H1 (cell line): ENCODE measurements around the gene ARAP2. TPM values are rescaled to one million over a fixed set of nuclear protein-coding genes. Genes with fewer than 3 reads are reported as not detected.

Source experiments
- CTCF ChIA-PET: fragments of 300-600 bp; sonication (Branson Sonifier 250); formaldehyde crosslinking; loops from one replicate; lab custom pipeline; 2021; ENCODE audit not compliant: partially characterized antibody; lab: Charles Lee
- POLR2A ChIA-PET: fragments of 300-600 bp; sonication (Branson Sonifier 250); formaldehyde crosslinking; loops from one replicate; lab custom pipeline; 2021; ENCODE audit warnings: inconsistent platforms; ENCODE audit not compliant: partially characterized antibody; lab: Charles Lee
- DNase-seq, 2 experiments: peaks; one replicate each; pipeline versions ENCODE4 v3.0.0 to v3.0.0-alpha.2; 2010 to 2022; ENCODE audit warnings: low spot score in 2 of 2, low read depth in 1 of 2, mixed read lengths in 1 of 2
- FAIRE-seq: peaks from 2 replicates; lab custom pipeline; 2011; peaks lifted over from hg19 to GRCh38; lab: Jason Lieb, UNC
- H2AFZ ChIP-seq: 2 replicates; pipeline ENCODE4 v1.8.1; 2012; ENCODE audit warnings: low read length, inconsistent platforms
- H2AK5ac ChIP-seq: 2 replicates; pipeline ENCODE4 v1.6.1; 2013; ENCODE audit warnings: low read depth, low read length
- H2BK120ac ChIP-seq: replicated peaks from 2 replicates; pipeline ENCODE3; 2013; ENCODE audit warnings: low read depth, low read length, inconsistent platforms
- H2BK12ac ChIP-seq: 2 replicates; pipeline ENCODE4 v1.6.1; 2013; ENCODE audit warnings: low read depth, low read length
- H2BK15ac ChIP-seq: 2 replicates; pipeline ENCODE4 v1.6.1; 2013; ENCODE audit warnings: low read length
- H2BK20ac ChIP-seq: 2 replicates; pipeline ENCODE4 v1.6.1; 2013; ENCODE audit warnings: low read length
- H2BK5ac ChIP-seq: 2 replicates; pipeline ENCODE4 v1.6.1; 2013; ENCODE audit warnings: low read depth, low read length
- H3K14ac ChIP-seq: 2 replicates; pipeline ENCODE4 v1.6.1; 2013; ENCODE audit warnings: inconsistent platforms; ENCODE audit not compliant: insufficient read length
- H3K18ac ChIP-seq: 2 replicates; pipeline ENCODE4 v1.6.1; 2013; ENCODE audit warnings: low read length; ENCODE audit errors: extremely low read depth
- H3K23ac ChIP-seq: 2 replicates; pipeline ENCODE4 v1.6.1; 2013; ENCODE audit warnings: inconsistent platforms; ENCODE audit not compliant: insufficient read length
- H3K23me2 ChIP-seq: 2 replicates; pipeline ENCODE4 v1.6.1; 2013; ENCODE audit warnings: low read depth, low read length
- H3K27ac ChIP-seq: 2 replicates; pipeline ENCODE4 v1.6.1; 2011; ENCODE audit warnings: low read depth, low read length, inconsistent platforms
- H3K27me3 ChIP-seq, 4 experiments: replicated peaks in 1 of 4; 1 replicate in 1 of 4; 2 replicates in 3 of 4; pipeline versions ENCODE4 v1.6.1 to v1.8.1; 2011 to 2013; ENCODE audit warnings: low read length in 3 of 4, mild to moderate bottlenecking in 3 of 4, inconsistent platforms in 2 of 4, mixed read lengths in 2 of 4, moderate library complexity in 1 of 4; ENCODE audit not compliant: control insufficient read depth in 3 of 4, insufficient read depth in 3 of 4; ENCODE audit errors: extremely low read depth in 1 of 4
- H3K36me3 ChIP-seq, 4 experiments: 2 replicates each; pipeline versions ENCODE4 v1.6.1 to v1.8.1; 2011 to 2013; ENCODE audit warnings: mild to moderate bottlenecking in 4 of 4, low read length in 3 of 4, moderate library complexity in 2 of 4, control low read depth in 1 of 4, inconsistent platforms in 1 of 4; ENCODE audit not compliant: insufficient read depth in 4 of 4, control insufficient read depth in 2 of 4
- H3K4ac ChIP-seq: replicated peaks from 2 replicates; pipeline ENCODE3; 2013; ENCODE audit warnings: low read length, low read depth, mixed read lengths, inconsistent platforms; ENCODE audit not compliant: insufficient read length
- H3K4me1 ChIP-seq, 4 experiments: replicated peaks in 1 of 4; 1 replicate in 1 of 4; 2 replicates in 3 of 4; pipeline versions ENCODE4 v1.6.1 to v1.8.1; 2011 to 2013; ENCODE audit warnings: low read length in 3 of 4, inconsistent platforms in 2 of 4, mixed read lengths in 1 of 4; ENCODE audit not compliant: insufficient read depth in 4 of 4, control insufficient read depth in 3 of 4
- H3K4me2 ChIP-seq, 2 experiments: 2 replicates each; pipeline versions ENCODE4 v1.6.1 to v1.8.1; 2011 to 2013; ENCODE audit warnings: low read depth in 2 of 2, low read length in 2 of 2, control low read depth in 1 of 2, inconsistent platforms in 1 of 2, mild to moderate bottlenecking in 1 of 2; ENCODE audit not compliant: insufficient read depth in 1 of 2
- H3K4me3 ChIP-seq, 4 experiments: fragments of 200-600, 300-600 bp in 1 of 4; sonication (generic), shearing (Covaris generic), sonication (Bioruptor Twin) in 1 of 4; 2 replicates each; pipeline versions ENCODE4 v1.5.1 to v1.8.1; 2011 to 2016; ENCODE audit warnings: low read length in 4 of 4, low read depth in 3 of 4, control low read depth in 2 of 4, inconsistent platforms in 2 of 4, mild to moderate bottlenecking in 2 of 4, mixed read lengths in 1 of 4, moderate library complexity in 1 of 4; ENCODE audit not compliant: insufficient read depth in 2 of 4; ENCODE audit errors: extremely low read depth in 1 of 4
- H3K56ac ChIP-seq: replicated peaks from 2 replicates; pipeline ENCODE3; 2013; ENCODE audit warnings: low read depth, mild to moderate bottlenecking, mixed read lengths, low read length, inconsistent platforms; ENCODE audit not compliant: insufficient read length
- H3K79me1 ChIP-seq: 2 replicates; pipeline ENCODE4 v1.6.1; 2013; ENCODE audit warnings: low read depth, low read length, control low read depth
- H3K79me2 ChIP-seq, 2 experiments: 2 replicates each; pipeline versions ENCODE4 v1.6.1 to v1.8.1; 2012 to 2013; ENCODE audit warnings: low read length in 2 of 2, mild to moderate bottlenecking in 2 of 2, inconsistent platforms in 1 of 2; ENCODE audit not compliant: insufficient read depth in 2 of 2, control insufficient read depth in 1 of 2
- H3K9ac ChIP-seq, 4 experiments: replicated peaks in 1 of 4; 1 replicate in 1 of 4; 2 replicates in 3 of 4; pipeline versions ENCODE4 v1.6.1 to v1.8.1; 2011 to 2013; ENCODE audit warnings: low read depth in 3 of 4, low read length in 3 of 4, control low read depth in 2 of 4, mild to moderate bottlenecking in 2 of 4, moderate library complexity in 2 of 4, inconsistent platforms in 1 of 4; ENCODE audit errors: extremely low read depth in 1 of 4
- H3K9me3 ChIP-seq, 2 experiments: 2 replicates each; pipeline versions ENCODE4 v1.6.1 to v1.8.1; 2012 to 2013; ENCODE audit warnings: mild to moderate bottlenecking in 2 of 2, moderate library complexity in 2 of 2, control low read depth in 1 of 2, inconsistent platforms in 1 of 2, low read depth in 1 of 2, low read length in 1 of 2, mixed read lengths in 1 of 2; ENCODE audit not compliant: insufficient read depth in 2 of 2
- H4K20me1 ChIP-seq, 2 experiments: replicated peaks in 1 of 2; 2 replicates each; pipeline versions ENCODE3 to v1.8.1; 2011 to 2013; ENCODE audit warnings: inconsistent platforms in 2 of 2, low read length in 2 of 2, mild to moderate bottlenecking in 1 of 2; ENCODE audit not compliant: insufficient read depth in 2 of 2, control insufficient read depth in 1 of 2
- H4K5ac ChIP-seq: 2 replicates; pipeline ENCODE4 v1.6.1; 2013; ENCODE audit warnings: low read length, low read depth, mixed read lengths, inconsistent platforms; ENCODE audit not compliant: insufficient read length
- H4K8ac ChIP-seq: 2 replicates; pipeline ENCODE4 v1.8.0; 2013; ENCODE audit warnings: mild to moderate bottlenecking, moderate library complexity, low read length, inconsistent platforms; ENCODE audit not compliant: insufficient read depth; ENCODE audit errors: extremely low read depth
- H4K91ac ChIP-seq: replicated peaks from 2 replicates; pipeline ENCODE3; 2013; ENCODE audit warnings: low read length, mixed read lengths, inconsistent platforms; ENCODE audit not compliant: insufficient read length
- FOSL1 ChIP-seq: IDR thresholded peaks from 2 replicates; pipeline ENCODE4 v1.6.1; 2011; ENCODE audit warnings: mild to moderate bottlenecking, low read depth, low read length, moderate library complexity; ENCODE audit not compliant: insufficient read depth
- HDAC2 ChIP-seq, 2 experiments: fragments of 300-600 bp in 1 of 2; sonication (generic) in 1 of 2; IDR thresholded peaks; 2 replicates each; pipeline ENCODE4 v1.6.1; 2011 to 2012; ENCODE audit warnings: low read depth in 2 of 2, low read length in 2 of 2, mild to moderate bottlenecking in 2 of 2, moderate library complexity in 2 of 2, borderline replicate concordance in 1 of 2, inconsistent platforms in 1 of 2
- JUN ChIP-seq: IDR thresholded peaks from 2 replicates; pipeline ENCODE4 v1.6.1; 2011; ENCODE audit warnings: low read depth, mild to moderate bottlenecking, improper control_type of control experiment, low read length
- TAF7 ChIP-seq: optimal IDR thresholded peaks from 2 replicates; pipeline ENCODE3; 2011; ENCODE audit warnings: low read depth, mild to moderate bottlenecking, inconsistent platforms, low read length, moderate library complexity, borderline replicate concordance
- WGBS, 2 experiments: shearing (Covaris generic) in 1 of 2; methylation state at CpG; one replicate each; pipeline versions ENCODE4 v1.1.6 to v1.1.7; 2013 to 2015; ENCODE audit warnings: low lambda C conversion rate in 2 of 2, mixed read lengths in 2 of 2, inconsistent platforms in 1 of 2, low coverage in 1 of 2, missing lambda C conversion rate in 1 of 2; ENCODE audit not compliant: insufficient replicate concordance in 2 of 2, insufficient coverage in 1 of 2, insufficient read length in 1 of 2; ENCODE audit errors: extremely low coverage in 1 of 2, missing lambda C conversion rate in 1 of 2; 5-methylcytosine and 5-hydroxymethylcytosine counted together
- polyA plus RNA-seq, 7 experiments: library from polyadenylated mRNA; depleted of rRNA in 3 of 7; stranded (reverse) in 5 of 7; unstranded in 2 of 7; fragments of >200 nt in 5 of 7; fragments of 200-250 nt in 2 of 7; gene quantifications; 1 replicate in 5 of 7; 2 replicates in 1 of 7; 4 replicates in 1 of 7; pipeline versions ENCODE4 v1.2.1 to v1.2.3, GENCODE V29; 2011 to 2013; ENCODE audit warnings: missing spikeins in 2 of 7, mixed read lengths in 2 of 7
- total RNA-seq: library from RNA; stranded (reverse); fragmentation: NEBNext Ultra II Directional; extraction: Animal tissue kit (Norgen Biotek cat#: 25700); gene quantifications from 2 replicates; pipeline ENCODE4 v1.2.1, GENCODE V29; 2021

ARAP2 gene
- total and polyA plus RNA-seq, 2 of the 8 experiments (the other 6 are each of a cell fraction or from before 2014, with no cell fraction given): 0.15 to 2.3 TPM

GRCh38 chr4:36286481-36286871 lies 42.2 kb upstream of the ARAP2 start:
- Histone ChIP-seq H2BK15ac (no peak overlapping the region), H3K4me2 (no peak overlapping the region), H4K8ac (no peak overlapping the region), H2AFZ (no peak overlapping the region), H3K9me3 (no peaks in the 10 kb centered on the region), H3K23me2 (no peaks in the 10 kb centered on the region), H4K91ac (no peak overlapping the region), H3K9ac (no peak overlapping the region), H3K14ac (no peak overlapping the region), H3K18ac (no peak overlapping the region), H3K56ac (no peak overlapping the region), H3K4me3 (no peak overlapping the region), H4K20me1 (no peaks in the 10 kb centered on the region), H3K27ac (no peak overlapping the region), H3K4ac (no peak overlapping the region), H3K27me3 (no peaks in the 10 kb centered on the region), H3K36me3 (no peaks in the 10 kb centered on the region), H2BK120ac (no peak overlapping the region), H3K4me1 (no peaks in the 10 kb centered on the region), H2BK20ac (no peak overlapping the region), H2BK12ac (no peak overlapping the region), H3K23ac (no peak overlapping the region), H2AK5ac (no peak overlapping the region), H3K79me2 (no peaks in the 10 kb centered on the region), H4K5ac (no peak overlapping the region), H3K79me1 (no peaks in the 10 kb centered on the region), H2BK5ac (no peak overlapping the region)
- FAIRE-seq: no peak
- WGBS, 2 experiments: 87% methylated on average over 4 of the region's 4 CpGs; no CpG with 5 or more reads in 1 of the 2 experiments
- no peak for TF ChIP-seq JUN
- no peak for TF ChIP-seq HDAC2 (IDR thresholded peaks at IDR 0.05; ENCODE audit: borderline replicate concordance in 1 of 2, low read depth in 2 of 2, low read length in 2 of 2)
- TF ChIP-seq TAF7: no peak
- TF ChIP-seq FOSL1: no peak
- CTCF ChIA-PET: interaction anchor here (1.3 kb wide), 1 partner anchor 113 kb away, joined by 3 read pairs; no protein-coding TSS in a partner anchor
- POLR2A ChIA-PET: no interaction called here
- no peak for DNase-seq
